Dedifferentiated amniotic fluid mesenchymal stem cell (primary cell): ENCODE measurements around the gene SLC43A2.

Source experiments
- DNase-seq: peaks from one replicate; pipeline ENCODE4 v3.0.0-alpha.2; 2016; ENCODE audit errors: extremely low spot score

Gene SLC43A2

GRCh38 chr17:1643999-1644492 lies 15.4 kb upstream of the SLC43A2 start:
- no peak for DNase-seq

- DNase-seq, result no peak
These were observed 14.8 kb upstream of the SLC43A2 start for GRCh38 chr17:1643293-1643998.

DNA sequence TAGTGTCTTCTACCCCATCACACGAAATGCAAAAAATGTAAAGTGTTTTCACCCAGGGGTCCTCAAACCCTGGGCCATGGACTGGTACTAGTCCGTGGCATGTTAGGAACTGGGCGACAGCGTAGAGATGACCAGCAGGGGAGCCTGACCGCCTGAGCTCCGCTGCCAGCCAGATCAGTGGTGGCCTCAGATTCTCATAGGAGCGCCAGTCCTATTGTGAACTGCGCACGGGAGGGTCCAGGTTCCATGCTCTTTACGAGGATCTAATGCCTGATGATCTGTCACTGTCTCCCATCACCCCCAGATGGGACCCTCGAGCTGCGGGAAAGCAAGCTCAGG lies 12.4 kb upstream of the SLC43A2 start:
- no peak for DNase-seq

DNA sequence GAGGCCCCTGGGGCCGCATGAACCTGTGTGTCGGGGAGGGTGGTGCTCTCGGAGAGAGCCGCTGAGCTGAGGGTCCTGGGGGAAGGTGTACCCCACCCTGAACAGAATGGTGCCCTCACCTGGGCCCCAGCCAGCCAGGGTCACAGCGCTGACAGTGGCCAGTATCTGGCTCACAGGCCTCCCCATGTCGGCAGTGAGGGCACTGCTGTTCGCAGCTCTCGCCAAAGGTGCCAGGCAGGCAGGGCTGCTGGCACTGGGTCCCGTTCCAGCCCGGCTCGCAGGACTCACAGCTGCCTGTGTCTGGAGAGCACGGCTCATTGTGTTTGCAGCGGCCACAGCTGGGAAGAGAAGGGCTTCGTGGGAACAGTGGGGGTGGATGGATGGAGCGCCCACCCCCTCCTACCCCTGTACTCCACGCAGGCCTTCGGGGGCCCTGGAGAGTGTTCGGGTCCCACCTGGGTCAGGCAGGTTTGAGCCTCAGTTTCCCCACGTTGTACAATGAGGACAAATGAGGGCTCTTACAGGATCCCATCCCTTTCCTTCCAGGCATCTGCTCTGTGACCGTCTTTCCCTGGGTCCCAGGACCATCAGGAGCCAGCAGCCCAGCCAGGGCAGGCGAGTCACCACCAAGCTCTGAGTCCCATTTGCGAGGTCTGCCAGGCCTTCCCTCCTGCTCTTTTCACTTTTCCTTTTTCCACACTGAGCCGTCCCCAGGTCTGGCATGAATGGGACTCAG lies 11.9 kb upstream of the SLC43A2 start:
- no peak for DNase-seq

- no peak for DNase-seq
These were observed 11.0 kb upstream of the SLC43A2 start for GRCh38 chr17:1639549-1640180.

- DNase-seq, result no peak
These were observed 10.1 kb upstream of the SLC43A2 start for GRCh38 chr17:1638624-1639300.

- DNase-seq, result no peak
These were observed 9.5 kb upstream of the SLC43A2 start for GRCh38 chr17:1638171-1638590.

DNA sequence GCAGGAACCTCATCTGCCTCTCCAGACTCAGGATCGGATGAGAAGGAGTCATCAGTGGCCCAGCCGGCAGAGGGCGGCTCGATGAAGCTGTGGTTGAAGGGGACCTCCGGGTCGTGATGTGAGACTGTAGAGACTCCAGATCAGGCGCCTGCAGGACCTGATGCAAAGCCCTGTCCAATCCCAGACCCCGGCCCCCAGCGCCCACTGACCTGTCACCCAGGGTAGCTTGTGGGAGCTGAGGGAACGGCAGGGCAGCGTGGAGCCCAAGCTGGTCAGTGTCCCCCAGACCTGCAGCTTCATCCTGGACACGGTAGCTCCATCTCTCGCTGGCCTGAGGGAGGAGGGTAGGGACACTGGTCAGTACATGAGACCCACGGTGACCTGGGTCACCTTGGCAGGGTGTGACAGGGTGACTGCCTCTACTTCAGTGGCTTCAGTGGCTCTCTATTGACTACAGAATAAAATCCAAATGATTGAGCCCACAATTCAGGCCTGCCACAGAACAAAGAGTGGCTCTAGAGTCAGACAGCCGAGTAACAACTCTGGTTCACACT lies 8.2 kb upstream of the SLC43A2 start:
- DNase-seq, result no peak

- no peak for DNase-seq
These were observed 7.2 kb upstream of the SLC43A2 start for GRCh38 chr17:1635675-1636465.

GRCh38 chr17:1634841-1635650 lies 6.4 kb upstream of the SLC43A2 start:
- no peak for DNase-seq

- DNase-seq, result no peak
These were observed 2.0 kb upstream of the SLC43A2 start for GRCh38 chr17:1630662-1631061.

- no peak for DNase-seq
These were observed 1.1 kb upstream of the SLC43A2 start for GRCh38 chr17:1629504-1630310.

- DNase-seq, result peak; percentile 82
These were observed 346 bp upstream of the SLC43A2 start for GRCh38 chr17:1628856-1629503.

DNA sequence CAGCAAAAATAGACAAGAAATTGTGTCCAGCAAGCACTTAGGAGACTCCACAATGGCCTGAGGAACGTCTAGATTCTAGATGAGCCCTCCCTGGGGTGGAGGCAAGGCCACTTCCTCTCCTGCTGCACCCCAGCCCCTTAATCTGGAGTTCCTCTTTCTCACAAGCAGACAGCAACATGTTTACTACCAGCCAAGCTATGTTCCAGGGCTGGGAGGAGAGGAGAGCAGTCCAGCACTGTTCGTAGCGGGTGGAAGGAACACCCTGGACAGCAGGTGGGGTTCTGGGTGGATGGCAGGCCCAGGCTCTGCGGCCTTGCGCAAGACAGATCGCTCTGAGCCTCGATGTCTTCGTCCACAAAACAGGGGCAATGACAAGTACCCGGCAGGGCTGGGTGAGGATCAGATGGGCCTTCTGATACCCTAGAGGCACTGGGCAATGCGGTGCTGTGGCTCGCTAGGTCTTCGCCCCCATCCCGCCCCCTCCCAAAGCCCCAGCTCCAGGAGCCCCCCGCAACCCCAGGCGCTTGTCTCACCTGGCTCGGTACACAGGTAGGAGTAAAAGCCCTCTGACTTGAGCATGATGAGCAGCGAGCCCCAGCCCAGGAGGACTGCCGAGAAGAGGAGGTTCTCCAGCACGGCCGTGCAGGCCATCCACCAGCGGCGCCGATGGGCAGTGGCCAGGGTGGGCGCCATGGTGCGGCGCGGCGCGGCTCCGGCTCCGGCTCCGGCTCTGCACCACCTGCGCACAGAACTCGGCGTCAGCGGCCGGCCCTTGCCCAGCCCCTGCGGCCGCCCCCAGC lies 1.3 kb downstream of the SLC43A2 start:
- no peak for DNase-seq

GRCh38 chr17:1626333-1626732 lies 2.3 kb downstream of the SLC43A2 start:
- DNase-seq, result no peak

DNA sequence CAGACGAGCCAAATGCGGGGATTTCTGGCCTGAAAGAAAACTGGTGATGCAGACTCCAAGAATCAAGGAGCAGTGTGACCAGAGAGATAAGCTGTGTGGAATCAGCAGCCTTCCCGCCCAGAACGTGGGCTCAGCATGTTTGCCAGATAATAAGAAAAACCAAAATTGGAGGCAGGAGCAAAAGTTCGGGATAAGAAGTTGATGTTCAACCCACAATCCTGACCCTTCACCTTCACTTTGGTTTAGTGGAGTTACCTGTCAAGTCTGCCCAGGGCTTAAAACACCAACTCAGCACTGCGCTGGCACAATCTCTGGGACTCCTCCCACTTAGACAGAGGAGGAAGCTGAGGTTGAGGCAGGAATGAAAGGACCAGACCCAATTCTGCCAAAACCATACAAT lies 3.1 kb downstream of the SLC43A2 start:
- DNase-seq, result no peak

DNA sequence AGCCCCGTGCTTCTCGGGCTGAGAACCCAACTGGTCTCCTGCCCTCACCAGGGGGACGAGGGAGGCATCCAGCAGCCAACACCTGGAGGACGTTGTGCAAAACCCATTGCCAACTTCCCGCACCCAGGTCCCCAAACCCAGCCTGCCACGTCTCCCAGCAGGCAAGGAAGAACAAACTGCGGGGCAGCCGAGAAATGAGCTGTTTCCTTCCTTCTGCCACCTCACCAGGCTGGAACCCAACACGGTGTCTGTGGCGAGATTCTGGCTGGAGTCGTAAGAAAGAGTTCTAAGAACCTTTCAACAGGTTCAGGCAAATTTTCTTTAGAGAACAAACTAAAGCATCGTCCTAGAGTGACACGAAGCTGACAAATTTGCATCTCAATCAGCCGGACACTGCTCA lies 3.6 kb downstream of the SLC43A2 start:
- no peak for DNase-seq

- no peak for DNase-seq
These were observed 4.0 kb downstream of the SLC43A2 start for GRCh38 chr17:1624650-1625049.
